Spleen (tissue), 7 donors: Measurements from ENCODE around the gene OR1L6.

Experiments used
- POLR2AphosphoS5 ChIP-seq, 3 donors: sonication (generic); formaldehyde crosslinking; IDR thresholded peaks; one replicate each; pipeline ENCODE4 v1.5.1; 2017; ENCODE audit warnings: antibody characterized with exemption in 3 of 3
- TF ChIP-seq, protein P1 (sequence below), 11 experiments: fragments of 200-600 bp in 7 of 11; fragments of 450-650 bp in 4 of 11; sonication (generic) in 4 of 11; IDR thresholded peaks in 8 of 11; conservative IDR thresholded peaks in 3 of 11; 1 replicate in 7 of 11; 2 replicates in 4 of 11; pipeline versions ENCODE4 v1.4.0 to v1.8.0; 2016 to 2021; ENCODE audit warnings: antibody characterized with exemption in 11 of 11, inconsistent platforms in 4 of 11, mild to moderate bottlenecking in 1 of 11
- donor health status: DM: no; HTN: no; CAD: no; lungs with moderate emphysema.
- donor health status: DM: no; HTN: no; CAD: no.
- donor health status: DM: no; HTN: no; CAD: no.

- no peak for TF ChIP-seq POLR2AphosphoS5 (IDR thresholded peaks at IDR 0.05)
- TF ChIP-seq, protein P1, sequence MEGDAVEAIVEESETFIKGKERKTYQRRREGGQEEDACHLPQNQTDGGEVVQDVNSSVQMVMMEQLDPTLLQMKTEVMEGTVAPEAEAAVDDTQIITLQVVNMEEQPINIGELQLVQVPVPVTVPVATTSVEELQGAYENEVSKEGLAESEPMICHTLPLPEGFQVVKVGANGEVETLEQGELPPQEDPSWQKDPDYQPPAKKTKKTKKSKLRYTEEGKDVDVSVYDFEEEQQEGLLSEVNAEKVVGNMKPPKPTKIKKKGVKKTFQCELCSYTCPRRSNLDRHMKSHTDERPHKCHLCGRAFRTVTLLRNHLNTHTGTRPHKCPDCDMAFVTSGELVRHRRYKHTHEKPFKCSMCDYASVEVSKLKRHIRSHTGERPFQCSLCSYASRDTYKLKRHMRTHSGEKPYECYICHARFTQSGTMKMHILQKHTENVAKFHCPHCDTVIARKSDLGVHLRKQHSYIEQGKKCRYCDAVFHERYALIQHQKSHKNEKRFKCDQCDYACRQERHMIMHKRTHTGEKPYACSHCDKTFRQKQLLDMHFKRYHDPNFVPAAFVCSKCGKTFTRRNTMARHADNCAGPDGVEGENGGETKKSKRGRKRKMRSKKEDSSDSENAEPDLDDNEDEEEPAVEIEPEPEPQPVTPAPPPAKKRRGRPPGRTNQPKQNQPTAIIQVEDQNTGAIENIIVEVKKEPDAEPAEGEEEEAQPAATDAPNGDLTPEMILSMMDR (IDR thresholded peaks at IDR 0.05 in 8 of 11, conservative IDR thresholded peaks at IDR 0.05 in 3 of 11) = no peak
Observed at GRCh38 chr9:122695696-122696095, 46.4 kb upstream of the OR1L6 start.
